Retinal pigment epithelial cell (primary cell): ENCODE results near the gene FBLN1.

ENCODE experiments used
- DNase-seq: peaks from one replicate; pipeline ENCODE4 v3.0.0-alpha.2; 2010; ENCODE audit warnings: low read depth
- H3K4me3 ChIP-seq: 2 replicates; pipeline ENCODE4 v1.5.1; 2011; ENCODE audit warnings: mild to moderate bottlenecking, low read length, control low read depth, moderate library complexity
- TF ChIP-seq, protein P1 (sequence below): conservative IDR thresholded peaks from 2 replicates; pipeline ENCODE4 v1.5.1; 2011; ENCODE audit warnings: low read depth, low read length, control low read depth, inconsistent platforms

FBLN1 gene

DNA sequence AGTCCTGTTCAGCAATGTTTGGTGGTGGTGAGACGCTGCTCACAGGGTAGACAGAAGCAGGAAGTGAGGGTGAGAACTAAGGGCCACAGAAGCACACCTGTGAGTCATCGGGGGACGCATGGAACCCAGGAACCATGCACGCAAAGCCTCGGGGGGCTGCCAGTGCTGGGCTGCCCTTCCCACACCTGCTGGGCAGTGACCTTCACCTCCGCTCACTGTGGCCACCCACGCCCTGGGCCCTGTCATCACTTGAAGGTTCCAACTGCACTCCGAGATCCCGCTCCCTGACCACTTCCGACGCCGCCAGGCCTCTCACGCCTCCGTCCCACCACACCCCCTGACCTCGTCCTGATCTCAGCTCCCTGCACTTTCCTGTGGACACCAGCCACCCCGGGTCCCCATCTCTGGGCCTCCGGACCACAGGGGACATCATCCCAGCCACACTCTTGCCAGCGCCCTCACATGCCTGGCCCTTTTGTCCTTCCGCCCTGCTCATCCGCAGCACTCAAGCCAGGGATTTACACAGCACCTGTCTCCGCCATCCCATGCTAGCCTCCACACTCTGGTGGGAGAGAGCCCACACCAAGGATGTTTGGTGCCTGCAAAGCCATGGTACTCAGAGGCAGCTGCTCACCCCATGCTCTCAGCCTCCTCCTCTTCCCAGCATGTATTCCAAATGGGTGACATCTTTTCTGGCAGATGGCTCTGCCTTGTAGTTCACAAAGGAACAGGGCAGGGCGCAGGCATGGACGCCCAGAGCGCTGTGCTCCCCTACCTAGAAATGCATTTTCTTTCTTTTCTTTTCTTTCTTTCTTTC is 145.8 kb downstream of the FBLN1 start:
- H3K4me3 ChIP-seq, result no peak overlapping the region
- no peak for DNase-seq
- TF ChIP-seq, protein P1, sequence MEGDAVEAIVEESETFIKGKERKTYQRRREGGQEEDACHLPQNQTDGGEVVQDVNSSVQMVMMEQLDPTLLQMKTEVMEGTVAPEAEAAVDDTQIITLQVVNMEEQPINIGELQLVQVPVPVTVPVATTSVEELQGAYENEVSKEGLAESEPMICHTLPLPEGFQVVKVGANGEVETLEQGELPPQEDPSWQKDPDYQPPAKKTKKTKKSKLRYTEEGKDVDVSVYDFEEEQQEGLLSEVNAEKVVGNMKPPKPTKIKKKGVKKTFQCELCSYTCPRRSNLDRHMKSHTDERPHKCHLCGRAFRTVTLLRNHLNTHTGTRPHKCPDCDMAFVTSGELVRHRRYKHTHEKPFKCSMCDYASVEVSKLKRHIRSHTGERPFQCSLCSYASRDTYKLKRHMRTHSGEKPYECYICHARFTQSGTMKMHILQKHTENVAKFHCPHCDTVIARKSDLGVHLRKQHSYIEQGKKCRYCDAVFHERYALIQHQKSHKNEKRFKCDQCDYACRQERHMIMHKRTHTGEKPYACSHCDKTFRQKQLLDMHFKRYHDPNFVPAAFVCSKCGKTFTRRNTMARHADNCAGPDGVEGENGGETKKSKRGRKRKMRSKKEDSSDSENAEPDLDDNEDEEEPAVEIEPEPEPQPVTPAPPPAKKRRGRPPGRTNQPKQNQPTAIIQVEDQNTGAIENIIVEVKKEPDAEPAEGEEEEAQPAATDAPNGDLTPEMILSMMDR, result no peak

DNA sequence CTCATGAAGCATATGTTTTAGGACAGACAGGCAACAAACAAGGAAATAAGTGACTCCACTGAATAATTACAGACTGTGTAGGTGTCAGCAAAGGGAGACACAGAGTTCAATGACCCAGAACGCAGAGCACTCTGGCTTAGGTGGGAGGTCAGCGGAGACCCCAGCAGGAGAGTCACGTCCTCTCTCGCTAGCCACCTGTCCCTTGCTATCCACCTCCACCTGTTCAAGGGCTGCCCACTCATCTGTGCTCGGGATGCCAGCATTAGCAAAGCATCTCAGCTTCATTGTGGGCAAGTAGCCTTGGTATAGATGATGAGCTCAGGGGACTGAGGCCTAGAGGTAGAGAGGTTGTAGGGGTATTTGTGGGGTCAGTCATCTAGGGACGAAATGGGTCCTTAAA is 147.1 kb downstream of the FBLN1 start:
- TF ChIP-seq, protein P1, result no peak
- H3K4me3 ChIP-seq, result no peak overlapping the region
- DNase-seq, result no peak

DNA sequence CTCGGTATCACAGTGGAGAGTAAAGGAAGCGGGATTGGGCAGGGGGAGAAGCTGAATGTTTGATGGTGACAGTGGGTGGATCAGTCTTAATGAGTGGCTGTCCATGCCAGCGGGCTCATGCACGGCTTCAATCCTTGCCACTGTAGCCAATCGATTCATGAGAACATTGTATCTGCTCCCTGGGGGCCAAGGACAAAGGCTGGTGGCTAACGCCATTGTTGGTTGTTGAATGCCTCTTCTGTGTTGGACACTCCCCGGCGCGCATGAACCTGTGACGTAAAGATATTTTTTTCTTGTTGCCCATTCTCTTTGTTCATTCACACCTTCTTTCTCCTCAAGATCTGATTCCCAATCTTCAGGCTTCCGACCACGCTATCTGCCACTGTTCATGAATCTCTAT is 148.0 kb downstream of the FBLN1 start:
- no peak overlapping the region for H3K4me3 ChIP-seq
- DNase-seq, result no peak
- TF ChIP-seq, protein P1, result no peak
